Mesodermal cell (in vitro differentiated cells): ENCODE measurements around the gene PBRM1.

ENCODE experiments used
- H3K27ac ChIP-seq: 2 replicates; pipeline ENCODE4 v1.7.0; 2013; ENCODE audit warnings: mild to moderate bottlenecking, low read depth, low read length, moderate library complexity; ENCODE audit not compliant: severe bottlenecking
- H3K36me3 ChIP-seq: 2 replicates; pipeline ENCODE4 v1.7.1; 2013; ENCODE audit warnings: mild to moderate bottlenecking, low read length, moderate library complexity; ENCODE audit not compliant: control insufficient read depth, insufficient read depth
- H3K4me1 ChIP-seq: one replicate; pipeline ENCODE4 v1.7.1; 2013; ENCODE audit warnings: mild to moderate bottlenecking, low read length; ENCODE audit not compliant: insufficient read depth, control insufficient read depth, poor library complexity, severe bottlenecking
- H3K4me3 ChIP-seq: 2 replicates; pipeline ENCODE4 v1.7.0; 2013; ENCODE audit warnings: low read length, control low read depth, mild to moderate bottlenecking; ENCODE audit not compliant: insufficient read depth, poor library complexity, severe bottlenecking; ENCODE audit errors: extremely low read depth
- H3K9me3 ChIP-seq: 2 replicates; pipeline ENCODE4 v1.7.1; 2013; ENCODE audit warnings: mild to moderate bottlenecking, low read length, moderate library complexity; ENCODE audit not compliant: control insufficient read depth
- WGBS, 2 experiments: methylation state at CpG; one replicate each; pipeline ENCODE4 v1.1.5; 2013; ENCODE audit warnings: missing lambda C conversion rate in 2 of 2; ENCODE audit not compliant: insufficient coverage in 2 of 2; 5-methylcytosine and 5-hydroxymethylcytosine counted together

PBRM1 gene

GRCh38 chr3:52551118-52551517 is 134.6 kb downstream of the PBRM1 start:
- Histone ChIP-seq H3K27ac (peak overlapping the region; percentile 4), H3K9me3 (no peaks in the 10 kb centered on the region), H3K4me3 (no peak overlapping the region), H3K4me1 (peaks cover 5% of the 10 kb centered on the region), H3K36me3 (peaks cover 84% of the 10 kb centered on the region)

DNA sequence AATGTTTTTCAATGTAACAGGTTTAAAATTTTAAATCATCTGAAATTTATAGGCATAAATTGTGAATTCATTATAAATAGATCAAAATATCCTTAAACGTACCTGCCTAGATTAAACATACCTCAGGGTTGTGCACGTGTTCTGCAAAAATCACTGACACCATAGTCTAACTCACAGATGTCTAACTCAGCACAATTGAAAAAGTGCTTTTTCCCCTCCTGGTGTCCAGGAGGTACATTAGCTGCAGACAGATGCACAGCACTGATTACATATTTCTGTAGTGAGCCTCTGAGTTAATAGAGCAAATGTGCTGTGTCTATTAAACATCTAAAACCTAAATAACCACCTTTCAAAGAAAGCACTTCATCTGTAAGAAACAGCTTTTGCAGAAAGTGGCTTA is 138.6 kb downstream of the PBRM1 start:
- WGBS, 2 experiments = 83% methylated on average over 1 of the region's 2 CpGs; no CpG with 5 or more reads in 1 of the 2 experiments
- Histone ChIP-seq H3K4me3 (no peak overlapping the region), H3K36me3 (peaks cover 86% of the 10 kb centered on the region), H3K4me1 (peaks cover 2% of the 10 kb centered on the region), H3K27ac (no peak overlapping the region), H3K9me3 (no peaks in the 10 kb centered on the region)

DNA sequence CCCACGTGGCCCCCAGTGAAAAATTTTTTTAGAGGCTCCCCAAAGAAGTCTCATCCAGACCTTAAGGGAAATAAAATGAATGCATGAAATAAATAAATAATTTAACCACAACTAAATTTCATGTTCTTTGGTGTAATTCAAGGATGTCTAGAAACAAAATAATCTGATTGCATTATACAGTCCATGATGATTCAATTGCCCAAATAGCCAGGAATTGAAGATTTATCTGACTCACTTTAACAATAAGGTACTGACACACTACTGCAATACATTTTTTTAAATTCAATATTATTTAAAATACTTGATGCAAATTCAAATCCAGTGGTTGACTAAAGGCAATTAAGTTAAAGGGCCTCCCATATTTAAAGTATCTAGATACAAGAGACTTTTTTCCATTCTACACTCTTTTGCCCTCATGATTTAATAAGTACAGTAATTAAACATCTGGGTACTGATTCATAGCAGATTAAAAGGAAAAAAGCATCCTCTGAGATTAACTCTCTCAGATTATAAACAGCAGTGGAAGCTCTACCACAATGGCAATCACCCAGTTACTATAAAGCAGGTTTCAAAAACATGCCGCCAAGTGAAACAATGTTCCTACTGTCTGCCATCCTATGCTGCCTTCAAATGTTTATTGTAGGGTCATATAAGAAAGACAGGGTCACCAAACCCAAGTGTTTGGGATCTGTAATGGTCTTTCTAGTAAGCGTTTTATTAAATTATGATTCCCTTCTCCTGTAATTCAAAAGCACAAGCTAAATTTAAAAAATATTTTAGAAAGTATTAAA is 139.4 kb downstream of the PBRM1 start:
- H3K36me3 ChIP-seq = peaks cover 86% of the 10 kb centered on the region
- WGBS, 2 experiments = no CpG with 5 or more reads among the region's 3 CpGs
- H3K9me3 ChIP-seq = no peaks in the 10 kb centered on the region
- no peak overlapping the region for H3K27ac ChIP-seq
- H3K4me1 ChIP-seq = no peaks in the 10 kb centered on the region
- H3K4me3 ChIP-seq = no peak overlapping the region

GRCh38 chr3:52544937-52545336 is 140.8 kb downstream of the PBRM1 start:
- no peaks in the 10 kb centered on the region for H3K4me1 ChIP-seq
- WGBS, 2 experiments = 93 to 97% methylated on average over 4 of the region's 4 CpGs
- peaks cover 86% of the 10 kb centered on the region for H3K36me3 ChIP-seq
- no peaks in the 10 kb centered on the region for H3K9me3 ChIP-seq
- peak overlapping the region; percentile 10 for H3K27ac ChIP-seq
- H3K4me3 ChIP-seq = no peak overlapping the region

- Histone ChIP-seq H3K27ac (no peak overlapping the region), H3K9me3 (no peaks in the 10 kb centered on the region), H3K4me3 (no peak overlapping the region), H3K36me3 (peaks cover 69% of the 10 kb centered on the region), H3K4me1 (peaks cover 16% of the 10 kb centered on the region)
- 100% methylated on average over 2 of the region's 2 CpGs; no CpG with 5 or more reads in 1 of the 2 experiments for WGBS, 2 experiments
Measured at GRCh38 chr3:52541050-52541449, 144.7 kb downstream of the PBRM1 start.

- H3K9me3 ChIP-seq = no peaks in the 10 kb centered on the region
- H3K4me3 ChIP-seq = no peak overlapping the region
- no peak overlapping the region for H3K27ac ChIP-seq
- peaks cover 16% of the 10 kb centered on the region for H3K4me1 ChIP-seq
- peaks cover 51% of the 10 kb centered on the region for H3K36me3 ChIP-seq
- 93 to 100% methylated on average over 5 of the region's 5 CpGs for WGBS, 2 experiments
Measured at GRCh38 chr3:52539010-52539653, 146.6 kb downstream of the PBRM1 start.

GRCh38 chr3:52537726-52538421 is 147.8 kb downstream of the PBRM1 start:
- Histone ChIP-seq H3K27ac (no peak overlapping the region), H3K36me3 (peaks cover 38% of the 10 kb centered on the region), H3K4me1 (peaks cover 16% of the 10 kb centered on the region), H3K9me3 (no peaks in the 10 kb centered on the region), H3K4me3 (peak overlapping the region; percentile 75)
- WGBS, 2 experiments = 77 to 98% methylated on average over 4 to 7 of the region's 7 CpGs

- Histone ChIP-seq H3K27ac (peak overlapping the region; percentile 93), H3K4me3 (peak overlapping the region; percentile 75), H3K4me1 (peaks cover 16% of the 10 kb centered on the region), H3K36me3 (peaks cover 33% of the 10 kb centered on the region), H3K9me3 (no peaks in the 10 kb centered on the region)
- 15 to 25% methylated on average over 1 to 6 of the region's 6 CpGs for WGBS, 2 experiments
Measured at GRCh38 chr3:52537165-52537620, 148.5 kb downstream of the PBRM1 start.

- Histone ChIP-seq H3K9me3 (no peaks in the 10 kb centered on the region), H3K27ac (peak within 1 kb of the TSS; percentile 93), H3K4me3 (peak within 1 kb of the TSS; percentile 75), H3K36me3 (peaks cover 27% of the 10 kb centered on the region), H3K4me1 (peaks cover 18% of the 10 kb centered on the region)
- 0 to 1% methylated on average over 57 to 62 of the region's 65 CpGs for WGBS, 2 experiments
Measured at GRCh38 chr3:52536369-52537164, 149.1 kb downstream of the PBRM1 start, which contains the start of gene UQCC5. Gene UQCC5, plus strand, starts transcription at chr3:52536605. Its CDS starts 151 bp downstream, at chr3:52536756.

DNA sequence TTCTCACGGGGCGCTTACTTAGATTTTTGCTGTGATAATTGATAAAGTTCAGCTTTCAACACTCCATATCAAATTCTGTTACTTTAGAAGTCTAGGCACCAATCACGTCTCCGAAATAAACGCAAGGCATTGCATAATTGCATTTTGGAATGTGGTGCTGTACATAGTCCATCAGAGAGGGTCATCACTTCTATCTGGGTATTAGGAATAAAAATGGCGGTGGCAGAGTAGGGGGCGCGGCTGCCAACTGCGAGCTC is 149.7 kb downstream of the PBRM1 start:
- WGBS, 2 experiments = 12 to 33% methylated on average over 6 to 7 of the region's 9 CpGs
- H3K36me3 ChIP-seq = peaks cover 22% of the 10 kb centered on the region
- H3K27ac ChIP-seq = peak overlapping the region; percentile 41
- no peak overlapping the region for H3K4me3 ChIP-seq
- H3K9me3 ChIP-seq = no peaks in the 10 kb centered on the region
- peaks cover 19% of the 10 kb centered on the region for H3K4me1 ChIP-seq
